Mesothelial cell of epicardium (in vitro differentiated cells): ENCODE data around the gene TMEM250. TPM values are rescaled to one million over a fixed set of nuclear protein-coding genes. Genes with fewer than 3 reads are reported as not detected.

ENCODE experiments used
- DNase-seq, 2 experiments: peaks; one replicate each; pipeline ENCODE4 v3.0.0; 2021; ENCODE audit warnings: low spot score in 2 of 2; ENCODE audit not compliant: unreplicated experiment in 2 of 2
- H3K27ac Mint-ChIP-seq: 2 replicates; pipeline ENCODE4 v1.8.0; 2021; ENCODE audit warnings: mixed read lengths
- H3K27me3 Mint-ChIP-seq: 2 replicates; pipeline ENCODE4 v1.8.0; 2021; ENCODE audit warnings: low read depth, mixed read lengths
- H3K36me3 Mint-ChIP-seq: 2 replicates; pipeline ENCODE4 v1.8.0; 2021; ENCODE audit warnings: mixed read lengths
- H3K4me1 Mint-ChIP-seq: 2 replicates; pipeline ENCODE4 v1.8.0; 2021; ENCODE audit warnings: mixed read lengths
- H3K4me3 Mint-ChIP-seq: 2 replicates; pipeline ENCODE4 v1.8.0; 2021; ENCODE audit warnings: mild to moderate bottlenecking, moderate library complexity, mixed read lengths
- H3K9me3 Mint-ChIP-seq: 2 replicates; pipeline ENCODE4 v1.8.0; 2021; ENCODE audit warnings: mixed read lengths
- CTCF ChIP-seq: fragments of 200-600 bp; sonication (generic); IDR thresholded peaks from one replicate; pipeline ENCODE4 v1.5.0; 2021; ENCODE audit warnings: antibody characterized with exemption; ENCODE audit not compliant: unreplicated experiment
- total RNA-seq: library from RNA; stranded (reverse); gene quantifications from 3 replicates; pipeline ENCODE4 v1.2.1, GENCODE V29; 2021

The TMEM250 gene
- total RNA-seq, 1 donor from 2014 or later: 35.3 TPM

GRCh38 chr9:136159851-136160250, 41.2 kb upstream of the TMEM250 start:
- Mint-ChIP-seq H3K4me1 (peaks cover 8% of the 10 kb centered on the region), H3K27me3 (peaks cover 32% of the 10 kb centered on the region), H3K36me3 (no peaks in the 10 kb centered on the region), H3K4me3 (no peak overlapping the region), H3K27ac (no peak overlapping the region), H3K9me3 (peaks cover 8% of the 10 kb centered on the region)
- DNase-seq: no peak
- no peak for TF ChIP-seq CTCF

- Mint-ChIP-seq H3K4me3 (no peak overlapping the region), H3K4me1 (peaks cover 8% of the 10 kb centered on the region), H3K27me3 (peaks cover 29% of the 10 kb centered on the region), H3K36me3 (no peaks in the 10 kb centered on the region), H3K9me3 (no peaks in the 10 kb centered on the region), H3K27ac (no peak overlapping the region)
- DNase-seq: no peak
- TF ChIP-seq CTCF: no peak
Measured at GRCh38 chr9:136157477-136158265, 39.0 kb upstream of the TMEM250 start.

GRCh38 chr9:136156209-136157120, 37.8 kb upstream of the TMEM250 start:
- Mint-ChIP-seq H3K9me3 (no peaks in the 10 kb centered on the region), H3K36me3 (no peaks in the 10 kb centered on the region), H3K27me3 (peaks cover 36% of the 10 kb centered on the region), H3K4me3 (no peak overlapping the region), H3K27ac (no peak overlapping the region), H3K4me1 (peaks cover 8% of the 10 kb centered on the region)
- no peak for DNase-seq
- no peak for TF ChIP-seq CTCF

GRCh38 chr9:136155576-136155975, 36.9 kb upstream of the TMEM250 start:
- Mint-ChIP-seq H3K27me3 (peaks cover 34% of the 10 kb centered on the region), H3K27ac (no peak overlapping the region), H3K36me3 (no peaks in the 10 kb centered on the region), H3K9me3 (no peaks in the 10 kb centered on the region), H3K4me1 (peaks cover 8% of the 10 kb centered on the region), H3K4me3 (no peak overlapping the region)
- no peak for TF ChIP-seq CTCF
- DNase-seq: no peak

GRCh38 chr9:136154943-136155342, 36.3 kb upstream of the TMEM250 start:
- DNase-seq: peak in 1 of 2 experiments; percentile 8
- TF ChIP-seq CTCF: no peak
- Mint-ChIP-seq H3K27me3 (peaks cover 34% of the 10 kb centered on the region), H3K9me3 (no peaks in the 10 kb centered on the region), H3K27ac (no peak overlapping the region), H3K4me3 (no peak overlapping the region), H3K4me1 (peaks cover 8% of the 10 kb centered on the region), H3K36me3 (no peaks in the 10 kb centered on the region)
